Superior temporal gyrus (tissue), 1 donor: ENCODE results near the gene MYOZ3.

Source experiments
- DNase-seq: peaks from one replicate; pipeline ENCODE4 v3.0.0-alpha.2; 2016; ENCODE audit errors: extremely low spot score

The MYOZ3 gene

GRCh38 chr5:150642567-150642927 lies 18.5 kb upstream of the MYOZ3 start:
- no peak for DNase-seq

GRCh38 chr5:150642991-150643710 lies 17.9 kb upstream of the MYOZ3 start:
- no peak for DNase-seq

GRCh38 chr5:150644058-150644457 lies 17.0 kb upstream of the MYOZ3 start:
- no peak for DNase-seq

- no peak for DNase-seq
These were observed 16.5 kb upstream of the MYOZ3 start for GRCh38 chr5:150644514-150644913.

GRCh38 chr5:150645070-150645700 lies 15.9 kb upstream of the MYOZ3 start:
- DNase-seq, result no peak

- no peak for DNase-seq
These were observed 13.5 kb upstream of the MYOZ3 start for GRCh38 chr5:150647275-150648251.

GRCh38 chr5:150648294-150649107 lies 12.6 kb upstream of the MYOZ3 start:
- DNase-seq, result no peak

- no peak for DNase-seq
These were observed 11.7 kb upstream of the MYOZ3 start for GRCh38 chr5:150649108-150650020.

GRCh38 chr5:150650021-150651006 lies 10.7 kb upstream of the MYOZ3 start:
- DNase-seq, result no peak

GRCh38 chr5:150651382-150651781 lies 9.7 kb upstream of the MYOZ3 start:
- DNase-seq, result no peak

GRCh38 chr5:150651924-150652671 lies 9.0 kb upstream of the MYOZ3 start:
- DNase-seq, result no peak

GRCh38 chr5:150653145-150653761 lies 7.8 kb upstream of the MYOZ3 start:
- no peak for DNase-seq

- no peak for DNase-seq
These were observed 7.1 kb upstream of the MYOZ3 start for GRCh38 chr5:150653762-150654556.

- no peak for DNase-seq
These were observed 5.8 kb upstream of the MYOZ3 start for GRCh38 chr5:150655221-150655620.

GRCh38 chr5:150656191-150657132 lies 4.6 kb upstream of the MYOZ3 start:
- peak; percentile 56 for DNase-seq

- DNase-seq, result no peak
These were observed 2.9 kb upstream of the MYOZ3 start for GRCh38 chr5:150658121-150658520.
